GM13977 (cell line): Measurements from ENCODE around the gene PPAT.
"Not testable (repeated sequence)": the region's sequence is repeated elsewhere in the genome, so short reads cannot be mapped to it uniquely, and the experiment has no call there.

Source experiments
- DNase-seq: peaks from one replicate; pipeline ENCODE4 v3.0.0; 2012; ENCODE audit warnings: low spot score
- CTCF ChIP-seq: IDR thresholded peaks from 2 replicates; pipeline ENCODE4 v1.5.1; 2012; ENCODE audit warnings: mild to moderate bottlenecking, control low read depth; ENCODE audit not compliant: insufficient read depth; ENCODE audit errors: extremely low read depth, missing control alignments
- in situ Hi-C: fragments of 300-500 bp; cut with MboI; formaldehyde crosslinking; loops from one replicate; pipeline ENCODE4 v1.12.0; 2022; ENCODE audit warnings: low sequenced_read_pairs, low pct_unique_long_range_greater_than_20kb, mixed read lengths, inconsistent platforms; ENCODE audit not compliant: unreplicated experiment

PPAT gene

DNA sequence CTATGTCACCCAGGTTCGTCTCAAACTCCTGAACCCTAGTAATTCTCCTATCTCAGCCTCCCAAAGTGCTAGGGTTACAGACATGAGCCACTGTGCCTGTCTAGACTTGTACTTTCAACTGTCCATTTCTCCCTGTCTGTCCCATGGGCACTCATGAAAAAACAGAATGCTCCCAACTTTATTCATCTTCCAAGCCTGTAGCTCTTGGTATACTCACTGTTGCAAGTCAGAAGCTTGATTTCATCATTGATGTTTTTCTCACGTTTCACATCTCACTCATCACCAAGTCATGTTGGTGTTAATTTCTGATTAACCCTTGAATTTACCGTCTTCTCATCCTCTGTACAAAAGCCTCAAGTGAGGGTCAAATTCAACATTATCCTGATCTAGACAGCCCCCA lies 24.7 kb upstream of the PPAT start:
- no peak for DNase-seq
- TF ChIP-seq CTCF = no peak
- in situ Hi-C loops = no loop called here

GRCh38 chr4:56450342-56450741 lies 14.9 kb upstream of the PPAT start:
- TF ChIP-seq CTCF = no peak
- in situ Hi-C loops = no loop called here
- DNase-seq = no peak

GRCh38 chr4:56449475-56449874 lies 14.1 kb upstream of the PPAT start:
- DNase-seq, in situ Hi-C loops: not testable (repeated sequence)

- in situ Hi-C loops = no loop called here
- TF ChIP-seq CTCF = no peak
Measured at GRCh38 chr4:56448301-56448700, 12.9 kb upstream of the PPAT start.

GRCh38 chr4:56445699-56446098 lies 10.3 kb upstream of the PPAT start:
- TF ChIP-seq CTCF = no peak
- in situ Hi-C loops = no loop called here
- DNase-seq = no peak

More at GRCh38 chr4:56448301-56448700, 12.9 kb upstream of the PPAT start:
- DNase-seq = no peak

DNA sequence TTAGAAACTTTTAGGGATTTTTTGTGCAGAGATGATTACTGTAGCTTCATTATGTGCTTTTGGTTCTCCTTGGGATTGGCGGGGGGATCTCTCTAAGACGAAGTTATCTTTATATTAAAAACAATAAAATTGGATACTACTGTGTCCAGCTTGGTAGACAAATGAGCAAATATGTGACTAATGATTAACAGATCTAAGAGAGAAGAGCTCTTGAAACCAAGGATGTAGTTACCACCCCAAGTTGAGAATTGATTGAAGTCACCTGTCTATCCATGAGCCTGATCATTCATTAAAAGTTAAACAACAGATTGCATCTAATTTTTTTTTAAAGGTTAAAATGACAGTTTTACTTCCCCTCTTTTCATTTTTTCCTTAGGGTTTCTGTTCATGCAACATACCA lies 9.3 kb upstream of the PPAT start:
- TF ChIP-seq CTCF = no peak
- no peak for DNase-seq
- in situ Hi-C loops = no loop called here

- DNase-seq = no peak
- no peak for TF ChIP-seq CTCF
- in situ Hi-C loops = no loop called here
Measured at GRCh38 chr4:56440983-56441382, 5.6 kb upstream of the PPAT start.

GRCh38 chr4:56438766-56439165 lies 3.4 kb upstream of the PPAT start:
- no peak for DNase-seq
- in situ Hi-C loops = no loop called here
- TF ChIP-seq CTCF = no peak
